GM21717 (cell line): ENCODE measurements around the gene ANXA8.

Source experiments
- ATAC-seq: cut with Tn5 transposase; IDR thresholded peaks from one replicate; pipeline ENCODE4 v1.9.1; 2021; ENCODE audit warnings: mild to moderate bottlenecking, moderate library complexity; ENCODE audit not compliant: unreplicated experiment

Gene ANXA8

GRCh38 chr10:47449102-47449978 is 34.6 kb downstream of the ANXA8 start:
- no peak for ATAC-seq

DNA sequence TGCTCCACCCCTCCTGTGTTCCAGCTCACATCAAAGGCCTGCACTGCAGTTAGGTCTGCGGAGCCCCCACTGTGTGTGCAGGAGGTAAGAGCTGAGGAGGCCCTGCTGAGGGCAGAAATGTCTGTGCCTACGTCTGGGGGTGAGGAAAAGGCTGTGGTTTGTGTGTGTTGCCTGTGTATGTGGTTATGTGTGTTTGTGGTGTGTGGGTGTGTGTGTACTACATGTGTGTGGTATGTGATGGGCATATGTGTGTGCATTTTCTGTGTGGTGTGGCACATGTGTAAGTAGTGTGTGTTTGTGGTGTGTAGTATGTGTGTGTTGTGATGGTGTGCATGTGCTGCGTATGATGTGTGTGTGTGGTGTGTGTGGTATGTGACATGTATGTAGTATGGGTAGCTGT is 36.2 kb downstream of the ANXA8 start:
- ATAC-seq: no peak

DNA sequence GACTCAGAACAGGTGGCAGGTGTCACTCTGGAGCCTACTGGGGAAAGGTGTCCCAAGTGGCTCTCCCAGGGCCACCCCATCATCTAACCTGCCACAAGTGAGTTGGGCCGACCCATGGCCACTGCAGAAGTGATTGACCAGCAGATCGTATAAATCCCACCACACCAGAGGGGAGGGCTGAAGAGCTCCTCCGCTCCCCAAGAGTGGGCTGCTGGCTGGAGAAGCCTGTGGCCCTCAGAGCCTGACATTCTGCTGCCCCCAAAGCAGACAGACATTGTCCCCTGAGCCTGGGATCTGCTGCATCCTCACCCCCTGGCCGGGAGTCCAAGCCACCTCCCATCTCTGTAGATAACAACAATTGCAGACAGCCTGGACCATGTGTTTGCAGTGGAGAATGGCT is 36.7 kb downstream of the ANXA8 start:
- no peak for ATAC-seq

DNA sequence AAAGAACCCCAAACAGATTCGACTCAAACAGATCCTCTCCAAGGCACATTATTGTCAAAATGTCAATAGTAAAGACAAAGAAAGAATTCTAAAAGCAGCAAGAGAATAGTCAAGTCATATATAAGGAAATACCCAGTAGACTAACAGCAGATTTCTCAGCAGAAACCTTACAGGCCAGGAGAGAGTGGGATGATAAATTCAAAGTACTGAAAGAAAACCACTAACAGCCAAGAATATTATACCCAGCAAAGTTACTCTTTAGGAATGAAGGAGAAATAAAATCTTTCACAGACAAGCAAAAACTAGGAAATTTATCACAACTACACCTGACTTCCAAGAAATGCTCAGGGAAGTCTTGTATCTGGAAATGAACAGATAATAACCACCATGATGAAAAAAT is 38.2 kb downstream of the ANXA8 start:
- no peak for ATAC-seq

GRCh38 chr10:47444047-47444446 is 39.9 kb downstream of the ANXA8 start:
- no peak for ATAC-seq

DNA sequence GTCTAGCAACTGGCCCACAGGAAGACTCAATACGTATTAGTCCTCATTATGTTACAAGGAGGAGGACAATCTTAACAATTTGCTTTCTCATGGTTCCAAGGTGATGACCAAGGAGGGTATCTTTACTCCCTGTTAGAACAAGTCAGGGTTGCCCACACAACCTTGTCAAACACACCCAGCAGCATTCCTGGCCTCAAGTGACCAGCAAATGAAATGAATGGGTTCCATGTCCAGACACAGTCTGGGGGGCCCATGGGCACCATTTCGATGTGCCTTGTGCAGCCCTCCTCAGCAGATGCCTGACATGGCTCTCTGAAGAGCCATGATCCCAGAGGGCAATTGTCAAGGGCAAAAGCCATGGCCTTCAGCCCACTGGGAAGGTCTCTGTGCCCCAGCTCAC is 40.8 kb downstream of the ANXA8 start:
- ATAC-seq: no peak

- ATAC-seq: no peak
Measured at GRCh38 chr10:47442351-47442750, 41.6 kb downstream of the ANXA8 start.

GRCh38 chr10:47441938-47442337 is 42.0 kb downstream of the ANXA8 start:
- no peak for ATAC-seq

- no peak for ATAC-seq
Measured at GRCh38 chr10:47440207-47440606, 43.7 kb downstream of the ANXA8 start.

- ATAC-seq: no peak
Measured at GRCh38 chr10:47438857-47439474, 44.9 kb downstream of the ANXA8 start.

DNA sequence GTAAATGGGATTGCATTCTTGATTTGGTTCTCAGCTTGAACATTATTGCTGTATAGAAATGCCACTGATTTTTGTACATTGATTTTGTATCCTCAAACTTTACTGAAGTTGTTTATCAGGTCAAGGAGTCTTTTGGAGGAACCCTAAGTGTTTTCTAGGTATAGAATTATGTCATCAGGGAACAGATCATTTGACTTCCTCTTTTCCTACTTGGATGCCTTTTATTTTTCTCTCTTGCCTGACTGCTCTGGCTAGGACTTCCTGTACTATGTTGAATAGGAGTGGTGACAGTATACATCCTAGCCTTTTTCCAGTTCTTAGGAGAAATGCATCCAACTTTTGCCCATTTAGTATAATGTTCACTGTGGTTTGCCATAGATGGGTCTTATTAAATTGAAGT is 48.8 kb downstream of the ANXA8 start:
- no peak for ATAC-seq

DNA sequence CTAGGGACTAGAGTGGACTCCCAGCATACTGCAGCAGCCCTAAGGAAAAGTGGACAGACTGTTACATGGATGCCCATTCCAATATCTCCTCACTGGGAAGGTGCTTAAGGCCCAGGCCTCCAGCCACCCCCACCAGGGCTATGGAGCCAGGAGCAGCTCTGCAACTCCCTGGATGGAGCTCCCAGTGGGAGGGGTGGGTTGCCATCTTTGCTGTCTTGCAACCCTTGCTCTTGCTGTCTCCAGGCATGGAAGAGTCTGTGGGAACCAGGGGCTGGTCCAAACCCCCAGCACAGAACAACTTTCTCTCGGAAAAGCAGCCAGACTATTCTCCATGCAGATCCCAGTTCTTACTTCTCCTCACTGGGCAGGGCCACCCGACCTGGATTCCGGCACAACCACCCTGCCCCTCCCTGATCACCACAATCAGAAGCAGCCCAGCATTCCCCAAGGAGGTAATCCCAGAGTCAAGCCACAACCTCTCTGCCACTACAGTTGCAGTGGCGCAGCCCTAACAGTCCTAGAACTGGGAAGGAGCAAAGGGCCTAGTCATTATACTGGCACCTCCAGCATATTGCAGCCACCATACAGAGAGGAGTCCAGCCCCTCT is 58.0 kb downstream of the ANXA8 start:
- no peak for ATAC-seq

DNA sequence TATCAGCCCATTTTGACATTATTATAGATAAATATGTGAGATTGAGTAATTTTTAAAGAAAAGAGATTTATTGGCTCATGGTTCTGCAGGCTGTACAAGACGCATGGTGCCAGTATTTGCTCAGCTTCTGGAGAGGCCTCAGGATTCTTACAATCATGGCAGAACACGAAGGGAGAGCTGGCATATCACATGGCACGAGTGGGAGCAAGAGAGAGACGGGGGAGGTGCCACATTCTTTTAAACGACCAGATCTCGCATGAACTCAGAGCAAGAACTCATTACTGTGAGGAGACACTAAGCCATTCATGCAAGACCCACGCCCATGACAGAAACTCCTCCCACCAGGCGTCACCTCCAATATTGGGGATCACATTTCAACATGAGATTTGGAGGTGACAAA is 59.7 kb downstream of the ANXA8 start:
- ATAC-seq: no peak

GRCh38 chr10:47423476-47423875 is 60.4 kb downstream of the ANXA8 start:
- no peak for ATAC-seq

GRCh38 chr10:47421057-47421952 is 62.6 kb downstream of the ANXA8 start:
- ATAC-seq: no peak

DNA sequence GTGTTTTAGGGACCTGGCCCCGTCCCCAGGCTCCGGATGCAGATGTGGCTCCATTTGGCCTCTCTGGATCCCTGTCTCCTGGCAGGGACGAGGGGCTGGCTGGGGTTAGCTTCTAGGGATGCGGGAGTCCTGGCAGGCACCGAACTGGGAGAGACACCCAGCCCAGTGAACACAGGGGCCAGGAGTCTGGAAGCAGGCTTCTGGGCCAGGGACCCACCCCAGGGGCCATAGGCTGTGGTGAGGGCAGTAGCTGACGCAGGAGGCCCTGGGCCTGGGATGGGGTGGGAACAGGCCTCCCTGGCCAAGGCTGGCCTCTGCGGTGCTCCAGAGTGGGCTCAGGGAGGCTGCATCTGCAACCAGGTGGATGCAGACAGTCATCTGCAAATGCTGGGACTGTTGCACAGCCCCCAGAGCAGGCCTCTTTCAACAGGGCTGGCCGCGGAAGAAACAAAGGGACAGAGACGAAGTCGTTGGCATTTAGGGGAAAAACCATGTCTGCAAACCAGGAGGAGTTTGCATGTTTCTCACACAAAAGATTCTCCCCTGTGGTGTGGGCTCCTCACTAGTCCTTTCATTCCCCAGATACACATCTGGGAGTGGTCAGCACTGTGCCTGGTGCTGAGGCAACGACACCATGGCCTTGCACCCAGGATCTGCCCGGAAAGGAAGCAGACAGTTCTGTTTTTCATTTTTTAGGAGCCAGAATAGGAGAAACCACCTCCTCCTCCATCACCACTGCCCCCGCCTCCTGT is 63.4 kb downstream of the ANXA8 start:
- no peak for ATAC-seq

- ATAC-seq: no peak
Measured at GRCh38 chr10:47419421-47419820, 64.5 kb downstream of the ANXA8 start.

DNA sequence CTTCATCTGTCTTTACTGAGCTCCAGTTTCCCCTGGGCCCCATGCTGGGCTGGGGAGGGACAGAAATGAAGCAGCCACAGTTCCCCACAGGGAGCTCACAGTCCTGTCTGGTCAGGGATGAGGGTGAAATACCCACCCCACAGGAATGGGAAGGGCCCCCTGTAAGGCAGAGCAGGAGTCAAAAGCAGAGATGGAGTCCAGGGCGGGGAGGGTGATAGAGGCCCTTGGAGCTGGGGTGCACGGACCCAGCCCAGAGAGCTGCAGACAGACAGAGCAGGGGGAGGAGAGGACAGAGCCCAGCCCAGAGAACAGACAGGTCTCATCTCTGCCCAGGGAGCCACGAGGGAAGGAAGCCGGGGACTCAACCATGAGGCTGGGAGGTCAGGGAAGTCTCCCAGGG is 64.9 kb downstream of the ANXA8 start:
- no peak for ATAC-seq

DNA sequence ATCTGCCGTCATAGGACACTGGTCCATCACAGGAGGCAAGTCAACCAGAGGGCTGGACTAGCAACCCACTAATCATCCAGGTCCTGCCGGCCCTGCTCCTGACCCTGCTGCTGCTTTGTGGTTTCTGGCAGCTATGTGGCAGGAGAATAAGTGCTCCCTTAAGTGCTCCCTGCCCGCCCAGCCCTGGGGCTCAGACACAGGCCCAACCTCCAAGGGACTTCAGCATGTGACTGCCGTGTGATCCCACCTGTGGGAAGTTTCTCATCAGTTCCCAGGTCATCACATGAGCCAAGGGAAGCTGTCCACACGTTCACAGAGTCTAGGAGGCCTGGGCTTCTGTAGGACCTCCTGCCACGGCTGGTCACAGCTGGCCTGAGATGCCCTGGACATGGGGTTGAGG is 65.6 kb downstream of the ANXA8 start:
- no peak for ATAC-seq
